CD4-positive, alpha-beta T cell (primary cell): ENCODE results near the gene CAPZB. TPM values are rescaled to one million over a fixed set of nuclear protein-coding genes. Genes with fewer than 3 reads are reported as not detected.

ENCODE experiments used
- ATAC-seq: fragments of 200-7000 bp; cut with Tn5 transposase; one replicate; pipeline ENCODE4 v1.10.0; 2022; ENCODE audit warnings: mild to moderate bottlenecking; ENCODE audit not compliant: poor library complexity
- CTCF ChIA-PET: fragments of 350-600 bp; sonication (Branson Sonifier 250); formaldehyde crosslinking; loops from one replicate; lab custom pipeline; 2021; ENCODE audit warnings: antibody characterized with exemption, inconsistent platforms; lab: Charles Lee
- POLR2A ChIA-PET: fragments of 350-600 bp; sonication (Branson Sonifier 250); formaldehyde crosslinking; loops from one replicate; lab custom pipeline; 2021; ENCODE audit warnings: antibody characterized with exemption, inconsistent platforms; lab: Charles Lee
- DNase-seq, 14 experiments: peaks; one replicate each; pipeline ENCODE4 v3.0.0-alpha.2; 2013 to 2020; ENCODE audit warnings: mixed read lengths in 2 of 14
- H3K27ac ChIP-seq, 2 donors: one replicate each; pipeline versions ENCODE4 v1.5.1 to v1.7.0; 2013; ENCODE audit warnings: low read length in 2 of 2, low read depth in 1 of 2, mild to moderate bottlenecking in 1 of 2
- H3K27me3 ChIP-seq, 2 experiments: 1 replicate in 1 of 2; 2 replicates in 1 of 2; pipeline versions ENCODE4 v1.6.1 to v1.7.0; 2013; ENCODE audit warnings: low read length in 2 of 2, control low read depth in 1 of 2, mild to moderate bottlenecking in 1 of 2, moderate library complexity in 1 of 2; ENCODE audit not compliant: insufficient read depth in 2 of 2, control insufficient read depth in 1 of 2
- H3K36me3 ChIP-seq: one replicate; pipeline ENCODE4 v1.6.1; 2013; ENCODE audit warnings: low read length, control low read depth; ENCODE audit not compliant: insufficient read depth
- H3K4me1 ChIP-seq: one replicate; pipeline ENCODE4 v1.6.1; 2013; ENCODE audit warnings: low read length, control low read depth; ENCODE audit not compliant: insufficient read depth
- H3K4me3 ChIP-seq: one replicate; pipeline ENCODE4 v1.5.1; 2013; ENCODE audit warnings: mild to moderate bottlenecking, low read length, moderate library complexity
- H3K9me3 ChIP-seq, 2 experiments: 1 replicate in 1 of 2; 2 replicates in 1 of 2; pipeline versions ENCODE4 v1.6.1 to v1.7.0; 2013; ENCODE audit warnings: low read length in 2 of 2, mild to moderate bottlenecking in 2 of 2, control low read depth in 1 of 2, moderate library complexity in 1 of 2; ENCODE audit not compliant: control insufficient read depth in 1 of 2, insufficient read depth in 1 of 2
- H3K27ac Mint-ChIP-seq: one replicate; pipeline ENCODE4 v1.8.0; 2020; ENCODE audit warnings: mixed read lengths
- H3K27me3 Mint-ChIP-seq: one replicate; pipeline ENCODE4 v1.8.0; 2021; ENCODE audit warnings: mixed read lengths
- H3K36me3 Mint-ChIP-seq: one replicate; pipeline ENCODE4 v1.8.0; 2021; ENCODE audit warnings: low read depth, mixed read lengths
- H3K4me1 Mint-ChIP-seq: one replicate; pipeline ENCODE4 v1.8.0; 2021; ENCODE audit warnings: low read depth, mixed read lengths
- H3K4me3 Mint-ChIP-seq: one replicate; pipeline ENCODE4 v1.8.0; 2020; ENCODE audit warnings: mild to moderate bottlenecking, mixed read lengths
- H3K9me3 Mint-ChIP-seq: one replicate; pipeline ENCODE4 v1.8.0; 2020; ENCODE audit warnings: mixed read lengths
- CTCF ChIP-seq: fragments of 200-600 bp; IDR thresholded peaks from one replicate; pipeline ENCODE4 v1.8.0; 2022; ENCODE audit warnings: antibody characterized with exemption, mild to moderate bottlenecking
- intact Hi-C, 2 experiments: fragments of 100-400 bp; cut with DNase I in 1 of 2; cut with micrococcal nuclease in 1 of 2; formaldehyde crosslinking; loops; one replicate each; pipeline versions ENCODE4 v1.15.1 to v1.9.0; 2023 to 2025; cut with DNase I, micrococcal nuclease
- total RNA-seq, 174 experiments: library from RNA in 2 of 174; stranded (reverse) in 2 of 174; gene quantifications; one replicate each; pipeline ENCODE4 v1.2.3 and lab custom pipeline; 2021 to 2026

Gene CAPZB
- total RNA-seq, 2 experiments from 2014 or later: 168 to 173 TPM

- DNase-seq: no peak
These were observed 131.7 kb downstream of the CAPZB start for GRCh38 chr1:19353596-19353995.

GRCh38 chr1:19352839-19353238 is 132.5 kb downstream of the CAPZB start:
- ChIA-PET POLR2A (no interaction called here), CTCF (no interaction called here)
- Histone ChIP-seq H3K4me3 (no peak overlapping the region), H3K36me3 (peaks cover 88% of the 10 kb centered on the region), H3K9me3 (no peaks in the 10 kb centered on the region), H3K4me1 (no peaks in the 10 kb centered on the region), H3K27me3 (no peaks in the 10 kb centered on the region), H3K27ac (no peak overlapping the region)
- no peak for TF ChIP-seq CTCF
- intact Hi-C loops: no loop called here
- Mint-ChIP-seq H3K36me3 (peaks cover 94% of the 10 kb centered on the region), H3K27ac (no peak overlapping the region), H3K4me3 (no peak overlapping the region), H3K9me3 (no peaks in the 10 kb centered on the region), H3K4me1 (peaks cover 7% of the 10 kb centered on the region), H3K27me3 (no peaks in the 10 kb centered on the region)
- DNase-seq (no peak), ATAC-seq (no peak)

More at GRCh38 chr1:19353596-19353995, 131.7 kb downstream of the CAPZB start:
- ChIA-PET POLR2A (interaction anchor here (0.9 kb wide), 1 partner anchor 247 kb away, joined by 3 read pairs; no protein-coding TSS in a partner anchor), CTCF (interaction anchor here (0.8 kb wide), 1 partner anchor 12 kb away, joined by 4 read pairs; no protein-coding TSS in a partner anchor)
- no peak for ATAC-seq
- H3K27me3 Mint-ChIP-seq: no peaks in the 10 kb centered on the region
- Histone ChIP-seq H3K27ac (no peak overlapping the region), H3K4me3 (no peak overlapping the region), H3K36me3 (peaks cover 84% of the 10 kb centered on the region), H3K27me3 (no peaks in the 10 kb centered on the region), H3K9me3 (no peaks in the 10 kb centered on the region), H3K4me1 (no peaks in the 10 kb centered on the region)
- no peak for TF ChIP-seq CTCF
- H3K27ac Mint-ChIP-seq: no peak overlapping the region
- peaks cover 7% of the 10 kb centered on the region for H3K4me1 Mint-ChIP-seq
- H3K4me3 Mint-ChIP-seq: no peak overlapping the region
- intact Hi-C loops: no loop called here
- H3K9me3 Mint-ChIP-seq: no peaks in the 10 kb centered on the region
- H3K36me3 Mint-ChIP-seq: peaks cover 87% of the 10 kb centered on the region

- Mint-ChIP-seq H3K9me3 (no peaks in the 10 kb centered on the region), H3K4me1 (no peaks in the 10 kb centered on the region), H3K27ac (peak overlapping the region; percentile 47), H3K4me3 (no peak overlapping the region), H3K27me3 (no peaks in the 10 kb centered on the region), H3K36me3 (peaks cover 92% of the 10 kb centered on the region)
- DNase-seq (no peak), ATAC-seq (no peak)
- no peak overlapping the region for H3K4me3 ChIP-seq
- intact Hi-C loops: no loop called here
- H3K9me3 ChIP-seq: no peaks in the 10 kb centered on the region
- no peaks in the 10 kb centered on the region for H3K27me3 ChIP-seq
- H3K36me3 ChIP-seq: peaks cover 88% of the 10 kb centered on the region
- ChIA-PET POLR2A (no interaction called here), CTCF (no interaction called here)
- no peak overlapping the region for H3K27ac ChIP-seq
- no peak for TF ChIP-seq CTCF
- H3K4me1 ChIP-seq: no peaks in the 10 kb centered on the region
These were observed 133.5 kb downstream of the CAPZB start for GRCh38 chr1:19351873-19352272.
